ENCODE measurements around the gene SOWAHA.

Gene SOWAHA

GRCh38 chr5:132812781-132813598 is at the start of gene SOWAHA:
TSS of gene SOWAHA (plus strand) at chr5:132813302. CDS start at chr5:132813622, 320 bp downstream.
- no peak for TF ChIP-seq CTCF (IDR thresholded peaks at IDR 0.05; ENCODE audit: low read depth, low read length, missing control alignments)
- no peak for DNase-seq (ENCODE audit: low read depth)
- H3K4me3 ChIP-seq (ENCODE audit: low read depth, low read length) = peak within 1 kb of the TSS; percentile 42

DNA sequence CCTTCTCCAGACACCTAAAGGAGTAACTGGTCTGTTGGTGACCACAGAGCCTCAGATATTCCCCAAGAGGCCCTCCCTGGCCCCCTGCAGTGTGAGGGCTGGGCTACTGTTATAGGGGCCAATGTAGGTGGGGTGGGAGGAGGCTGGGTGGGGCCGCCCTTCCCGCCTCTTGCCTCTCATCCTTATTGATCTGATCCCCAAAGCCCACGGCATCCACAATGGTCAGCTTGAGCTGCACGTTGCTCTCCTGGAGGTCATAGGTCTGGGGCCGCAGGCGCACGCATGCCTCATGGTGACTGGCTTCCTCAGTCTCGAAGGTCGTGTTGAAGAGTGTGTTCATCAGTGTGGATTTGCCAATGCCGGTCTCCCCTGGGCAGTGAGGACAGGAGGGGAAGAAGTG is 49.1 kb upstream of the SOWAHA start:
- H3K4me3 ChIP-seq (ENCODE audit: low read depth, low read length) = no peak overlapping the region
- no peak for TF ChIP-seq CTCF (IDR thresholded peaks at IDR 0.05; ENCODE audit: low read depth, low read length, missing control alignments)
- DNase-seq (ENCODE audit: low read depth) = no peak

- TF ChIP-seq CTCF (IDR thresholded peaks at IDR 0.05; ENCODE audit: low read depth, low read length, missing control alignments) = no peak
- DNase-seq (ENCODE audit: low read depth) = no peak
These were observed 48.3 kb upstream of the SOWAHA start for GRCh38 chr5:132764671-132765238.

GRCh38 chr5:132765311-132766019 is 47.6 kb upstream of the SOWAHA start:
- no peak for TF ChIP-seq CTCF (IDR thresholded peaks at IDR 0.05; ENCODE audit: low read depth, low read length, missing control alignments)
- no peak overlapping the region for H3K4me3 ChIP-seq (ENCODE audit: low read depth, low read length)
- DNase-seq (ENCODE audit: low read depth) = no peak

More at GRCh38 chr5:132764671-132765238, 48.3 kb upstream of the SOWAHA start:
- no peak overlapping the region for H3K4me3 ChIP-seq (ENCODE audit: low read depth, low read length)

DNA sequence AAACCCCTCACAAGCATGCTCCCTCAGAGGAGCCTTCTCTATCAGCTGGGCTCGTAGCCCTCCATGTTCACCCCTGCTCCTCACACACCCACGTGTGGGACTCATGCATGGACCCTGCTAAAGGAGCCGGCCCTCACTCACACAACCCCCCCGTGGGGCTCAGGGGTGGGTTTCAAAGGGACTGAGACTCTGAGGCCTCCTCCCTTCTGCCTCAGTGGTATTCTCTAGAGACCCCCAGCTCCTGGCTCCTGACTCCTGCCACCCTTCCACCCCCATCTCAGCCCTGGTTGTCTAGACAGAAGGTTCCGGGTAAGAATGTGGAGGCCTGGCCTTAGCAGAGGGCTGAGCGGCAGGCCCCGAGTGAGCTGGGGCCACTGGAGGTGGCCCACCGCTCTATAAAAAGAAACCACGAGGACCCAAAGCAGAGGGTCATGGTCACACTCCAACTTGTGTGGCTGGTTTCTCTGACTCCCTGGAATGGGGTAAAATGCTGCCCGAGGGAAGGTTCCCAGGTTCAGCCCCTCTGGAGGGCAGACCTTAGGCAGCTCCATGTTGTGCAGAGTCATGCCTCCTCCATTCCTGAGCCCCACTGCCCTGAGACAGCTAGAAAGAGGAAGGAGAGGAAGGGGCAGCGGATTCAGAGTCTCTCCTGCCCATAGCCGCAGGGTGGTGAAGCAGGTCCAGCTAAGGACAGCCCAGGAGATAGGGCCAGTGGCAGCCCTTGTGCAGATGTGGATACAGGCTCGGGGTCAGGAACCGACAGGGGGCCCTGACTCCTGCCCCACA is 46.9 kb upstream of the SOWAHA start:
- no peak overlapping the region for H3K4me3 ChIP-seq (ENCODE audit: low read depth, low read length)
- no peak for DNase-seq (ENCODE audit: low read depth)
- no peak for TF ChIP-seq CTCF (IDR thresholded peaks at IDR 0.05; ENCODE audit: low read depth, low read length, missing control alignments)

DNA sequence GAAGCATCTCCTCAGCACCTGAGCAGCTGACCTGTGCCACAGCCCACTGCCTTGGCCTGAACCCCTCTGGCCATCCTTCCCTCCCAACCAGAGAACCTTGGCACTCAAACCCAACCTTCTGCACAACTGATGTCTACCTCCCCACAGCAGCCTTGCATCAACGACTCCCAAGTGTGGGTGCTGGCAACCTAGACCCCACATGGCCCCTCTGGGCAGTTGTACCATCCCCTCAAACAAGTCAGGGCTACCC is 46.4 kb upstream of the SOWAHA start:
- DNase-seq (ENCODE audit: low read depth) = no peak
- TF ChIP-seq CTCF (IDR thresholded peaks at IDR 0.05; ENCODE audit: low read depth, low read length, missing control alignments) = no peak
- no peak overlapping the region for H3K4me3 ChIP-seq (ENCODE audit: low read depth, low read length)
